Measurements from ENCODE around the gene PRRT4. TPM values are rescaled to one million over a fixed set of nuclear protein-coding genes. Genes with fewer than 3 reads are reported as not detected.

PRRT4 gene
- total and polyA plus RNA-seq, 2 experiments from 2014 or later, result 0.55 to 0.56 TPM

- Histone ChIP-seq H3K9me2 (ENCODE audit: insufficient read depth) (no peaks in the 10 kb centered on the region), H4K20me1 (replicated peaks; ENCODE audit: insufficient read depth) (no peaks in the 10 kb centered on the region; the same call in 1 of the 2 replicates), H2AFZ (peak within 1 kb of the TSS; percentile 100), H3F3A (replicated peaks; ENCODE audit: low read depth) (peaks cover 4% of the 10 kb centered on the region; the same call in 1 of the 2 replicates), H3K4me1 (ENCODE audit: insufficient read depth) (peaks cover 21% of the 10 kb centered on the region), H3K27ac (ENCODE audit: low read depth) (no peak within 1 kb of the TSS), H3K4me2 (peak within 1 kb of the TSS; percentile 79), H3K27me3 (ENCODE audit: insufficient read depth) (peaks cover 90% of the 10 kb centered on the region), H3K36me3 (ENCODE audit: insufficient read depth) (no peaks in the 10 kb centered on the region), H3K4me3 (peak within 1 kb of the TSS; percentile 78), H3K79me2 (replicated peaks; ENCODE audit: insufficient read depth) (no peaks in the 10 kb centered on the region)
- Mint-ChIP-seq H3K27me3 (ENCODE audit: insufficient read depth, low read depth, poor library complexity) (peaks cover 56% of the 10 kb centered on the region), H3K4me3 (peak within 1 kb of the TSS; percentile 85), H3K9me3 (peaks cover 12% of the 10 kb centered on the region; the same call in 2 of the 3 replicates), H3K36me3 (ENCODE audit: low read depth) (no peaks in the 10 kb centered on the region), H3K4me1 (peaks cover 32% of the 10 kb centered on the region), H3K27ac (no peak within 1 kb of the TSS)
- no peak for TF ChIP-seq CREB1 (CRISPR knock-in tag; IDR thresholded peaks at IDR 0.05; ENCODE audit: low read depth)
- no peak for TF ChIP-seq ZNF462 (CRISPR knock-in tag; IDR thresholded peaks at IDR 0.05)
- no peak for TF ChIP-seq STAT1 (IDR thresholded peaks at IDR 0.05; ENCODE audit: unreplicated experiment)
- TF ChIP-seq EZH2phosphoT487 (IDR thresholded peaks at IDR 0.05; ENCODE audit: unreplicated experiment), result peak; percentile 46
- no peak for TF ChIP-seq CTCF (conservative IDR thresholded peaks at IDR 0.05; ENCODE audit: low read depth in 2 of 2)
- peak; percentile 59 for TF ChIP-seq POLR2AphosphoS5 (IDR thresholded peaks at IDR 0.05; ENCODE audit: low read depth)
- TF ChIP-seq EZH2 (IDR thresholded peaks at IDR 0.05; ENCODE audit: low read depth, unreplicated experiment), result peak; percentile 41
- DNase-seq (ENCODE audit: low spot score) (peak; percentile 83), ATAC-seq (peak; percentile 76)
Measured at GRCh38 chr7:128409596-128410450, 48.3 kb upstream of the PRRT4 start, which contains the start of gene IMPDH1. IMPDH1 (minus strand) TSS chr7:128409982; CDS start chr7:128409901, 81 bp downstream.
